ENCODE data around the gene IQSEC2.

DNA sequence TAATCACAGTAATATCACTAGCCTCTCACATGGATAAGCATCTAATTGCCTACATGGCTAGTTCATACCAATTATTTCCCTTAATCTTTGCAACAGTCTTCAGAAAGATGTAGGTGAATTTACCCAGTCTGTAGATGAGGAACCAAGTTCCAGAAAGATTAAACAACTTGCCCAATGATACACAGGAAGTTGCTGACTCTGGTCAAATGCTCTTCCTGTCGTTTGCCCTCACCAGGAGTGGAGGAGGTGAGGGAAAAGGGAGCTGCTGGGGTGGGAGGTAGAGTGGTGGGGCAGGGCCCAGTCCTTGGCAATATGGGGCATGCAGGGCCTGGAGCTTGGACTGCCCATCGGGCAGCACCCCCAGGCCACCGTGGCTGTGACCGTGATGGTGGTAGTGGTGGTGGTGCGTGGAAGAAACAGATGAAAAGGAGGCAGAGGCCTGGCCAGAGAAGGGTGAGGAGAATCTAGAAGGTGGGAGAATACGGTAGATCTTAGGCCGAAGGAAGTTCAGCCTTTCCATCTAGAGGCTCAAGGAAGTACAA is 54.1 kb downstream of the IQSEC2 start:
- no peak for TF ChIP-seq POLR2AphosphoS5 (IDR thresholded peaks at IDR 0.05)
- TF ChIP-seq POLR2A (IDR thresholded peaks at IDR 0.05) = no peak
